Sigmoid colon (tissue), 4 donors: ENCODE data around the gene MISP3.

Experiments used
- EP300 ChIP-seq, 4 donors: sonication (generic); formaldehyde crosslinking; IDR thresholded peaks; one replicate each; pipeline ENCODE4 v1.6.1; 2017; ENCODE audit warnings: antibody characterized with exemption in 4 of 4
- TF ChIP-seq, protein P1 (sequence below), 4 experiments: fragments of 450-650 bp in 3 of 4; fragments of 200-600 bp in 1 of 4; IDR thresholded peaks; one replicate each; pipeline ENCODE4 v1.5.1; 2016 to 2019; ENCODE audit warnings: antibody characterized with exemption in 4 of 4, mild to moderate bottlenecking in 3 of 4, moderate library complexity in 2 of 4

DNA sequence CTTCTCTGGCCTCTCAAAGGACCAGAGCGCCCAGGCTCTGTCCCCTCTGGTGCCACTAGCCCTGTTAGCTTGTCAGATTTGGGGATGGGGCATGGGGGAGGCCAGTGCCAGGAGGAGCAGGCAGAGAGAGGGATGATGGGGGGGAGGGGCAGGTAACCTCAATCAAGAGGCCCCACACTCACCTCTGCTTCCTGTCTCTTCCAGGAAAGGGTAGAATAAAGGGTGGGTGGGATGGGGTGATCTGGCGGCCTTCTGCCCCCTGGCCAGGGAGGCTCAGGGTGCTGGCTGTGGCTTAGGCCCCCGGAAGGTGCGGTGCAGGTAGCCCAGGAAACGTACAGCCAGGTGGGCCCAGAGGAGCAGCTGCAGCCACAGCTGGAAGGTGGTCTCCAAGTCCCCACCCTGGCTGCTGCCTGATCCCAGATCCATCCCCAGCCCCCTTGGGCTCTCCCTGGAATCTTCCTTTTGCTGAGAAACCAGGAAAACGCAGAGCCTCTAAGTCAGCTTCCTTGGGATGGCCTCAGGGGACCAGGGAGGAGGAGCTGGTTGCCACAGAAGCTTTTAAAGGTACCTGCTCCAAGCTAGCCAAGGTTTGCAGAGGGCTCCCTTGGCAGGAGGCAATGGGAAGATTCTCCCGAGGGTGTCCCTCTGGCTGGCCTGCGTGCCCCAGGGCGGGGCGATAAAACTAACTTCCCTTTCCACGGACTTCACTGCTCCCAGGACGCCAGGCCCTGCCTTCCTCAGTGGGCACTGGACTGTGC lies 39.6 kb downstream of the MISP3 start:
- no peak for TF ChIP-seq EP300 (IDR thresholded peaks at IDR 0.05)
- TF ChIP-seq, protein P1, sequence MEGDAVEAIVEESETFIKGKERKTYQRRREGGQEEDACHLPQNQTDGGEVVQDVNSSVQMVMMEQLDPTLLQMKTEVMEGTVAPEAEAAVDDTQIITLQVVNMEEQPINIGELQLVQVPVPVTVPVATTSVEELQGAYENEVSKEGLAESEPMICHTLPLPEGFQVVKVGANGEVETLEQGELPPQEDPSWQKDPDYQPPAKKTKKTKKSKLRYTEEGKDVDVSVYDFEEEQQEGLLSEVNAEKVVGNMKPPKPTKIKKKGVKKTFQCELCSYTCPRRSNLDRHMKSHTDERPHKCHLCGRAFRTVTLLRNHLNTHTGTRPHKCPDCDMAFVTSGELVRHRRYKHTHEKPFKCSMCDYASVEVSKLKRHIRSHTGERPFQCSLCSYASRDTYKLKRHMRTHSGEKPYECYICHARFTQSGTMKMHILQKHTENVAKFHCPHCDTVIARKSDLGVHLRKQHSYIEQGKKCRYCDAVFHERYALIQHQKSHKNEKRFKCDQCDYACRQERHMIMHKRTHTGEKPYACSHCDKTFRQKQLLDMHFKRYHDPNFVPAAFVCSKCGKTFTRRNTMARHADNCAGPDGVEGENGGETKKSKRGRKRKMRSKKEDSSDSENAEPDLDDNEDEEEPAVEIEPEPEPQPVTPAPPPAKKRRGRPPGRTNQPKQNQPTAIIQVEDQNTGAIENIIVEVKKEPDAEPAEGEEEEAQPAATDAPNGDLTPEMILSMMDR (IDR thresholded peaks at IDR 0.05) = no peak
